ENCODE measurements around the gene AWAT2. TPM values are rescaled to one million over a fixed set of nuclear protein-coding genes. Genes with fewer than 3 reads are reported as not detected.

Gene AWAT2
- polyA plus RNA-seq, 3 donors: not detected

DNA sequence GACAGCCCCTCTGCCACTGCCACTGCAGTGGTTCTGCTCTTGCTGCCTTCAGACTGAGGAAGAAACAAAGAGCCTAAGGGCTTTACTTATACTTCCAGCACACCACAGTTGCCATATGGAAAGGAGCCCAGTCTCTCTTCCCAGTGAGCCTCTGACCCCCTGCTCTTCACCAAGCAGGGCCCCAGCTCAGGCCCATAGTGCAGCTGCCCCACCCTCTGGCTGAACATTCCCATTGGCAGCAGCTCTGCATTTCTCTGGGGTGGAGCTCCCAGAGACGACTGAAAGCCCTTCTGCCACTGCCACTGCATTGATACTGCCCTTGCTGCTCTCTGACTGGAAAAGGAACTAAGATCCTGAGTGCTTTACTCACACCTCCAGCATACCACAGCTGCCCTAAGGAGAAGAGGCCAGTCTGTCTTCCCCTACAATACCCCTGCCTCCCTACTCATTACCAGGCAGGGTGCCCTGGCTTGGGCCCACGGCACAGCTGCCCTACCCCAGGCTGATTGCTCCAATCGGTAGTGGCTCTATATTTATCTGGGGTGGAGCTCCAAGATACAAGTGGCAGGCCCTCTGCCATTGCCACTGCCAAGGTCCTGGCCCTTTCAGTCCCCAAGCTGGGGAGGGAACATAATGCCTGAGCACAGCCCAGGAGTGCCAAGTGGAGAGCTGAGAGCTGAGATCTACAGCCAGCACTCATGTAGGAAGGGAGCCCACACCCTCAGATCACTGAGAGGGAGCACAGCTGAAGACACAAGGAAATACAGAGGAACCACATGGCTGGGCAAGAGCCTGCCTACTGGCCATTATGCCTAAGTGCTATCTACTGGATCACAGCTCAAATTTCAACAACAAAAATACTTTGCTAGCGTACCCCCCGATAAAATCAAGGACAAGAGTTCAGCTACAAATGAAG, 36.0 kb downstream of the AWAT2 start:
- no peaks in the 10 kb centered on the region for H3K27me3 ChIP-seq (ENCODE audit: control insufficient read depth in 2 of 2, insufficient read depth in 2 of 2, low read length in 2 of 2)
- H3K36me3 ChIP-seq (replicated peaks in 1 of 2; ENCODE audit: control insufficient read depth in 1 of 2, insufficient read depth in 2 of 2, low read length in 2 of 2): no peaks in the 10 kb centered on the region
- whole genome bisulfite sequencing (ENCODE audit: insufficient coverage): 77% methylated on average over 3 of the region's 5 CpGs
- no peaks in the 10 kb centered on the region for H3K9me3 ChIP-seq (replicated peaks in 1 of 2; ENCODE audit: control insufficient read depth in 1 of 2, insufficient read depth in 1 of 2, low read length in 2 of 2)
- no peaks in the 10 kb centered on the region for H3K4me1 ChIP-seq (ENCODE audit: control insufficient read depth in 1 of 2, insufficient read depth in 2 of 2, low read length in 2 of 2)
- H3K4me2 ChIP-seq (replicated peaks; ENCODE audit: extremely low read depth, low read length, poor library complexity, severe bottlenecking): no peak overlapping the region
- no peaks in the 10 kb centered on the region for H3K4me1 Mint-ChIP-seq
- no peak overlapping the region for H3K4me3 Mint-ChIP-seq
- H3K4me3 ChIP-seq (replicated peaks in 1 of 3; ENCODE audit: low read depth in 2 of 3, low read length in 3 of 3): no peak overlapping the region
- H4K20me1 ChIP-seq (ENCODE audit: insufficient read depth, low read length): no peaks in the 10 kb centered on the region
- H2AFZ ChIP-seq (ENCODE audit: insufficient read depth, low read depth, low read length, poor library complexity, severe bottlenecking): no peak overlapping the region
- peaks cover 2 to 11% (median 4%) of the 10 kb centered on the region in 3 donors for H3K27me3 Mint-ChIP-seq (ENCODE audit: low read depth in 3 of 3)
- no peak overlapping the region for H3K27ac Mint-ChIP-seq
- H3K9ac ChIP-seq (ENCODE audit: insufficient read depth, low read length, poor library complexity, severe bottlenecking): no peak overlapping the region
- no peaks in the 10 kb centered on the region for H3K36me3 Mint-ChIP-seq
- H3K79me2 ChIP-seq (ENCODE audit: insufficient read depth, low read length): no peaks in the 10 kb centered on the region
- H3K9me3 Mint-ChIP-seq: peaks cover 0 to 5% (median 1%) of the 10 kb centered on the region in 7 donors
- TF ChIP-seq CTCF (IDR thresholded peaks at IDR 0.05): no peak
- intact Hi-C loops (cut with micrococcal nuclease): no loop called here
- DNase-seq: no peak
- H3K27ac ChIP-seq (ENCODE audit: low read depth in 1 of 2, low read length in 2 of 2): no peak overlapping the region

DNA sequence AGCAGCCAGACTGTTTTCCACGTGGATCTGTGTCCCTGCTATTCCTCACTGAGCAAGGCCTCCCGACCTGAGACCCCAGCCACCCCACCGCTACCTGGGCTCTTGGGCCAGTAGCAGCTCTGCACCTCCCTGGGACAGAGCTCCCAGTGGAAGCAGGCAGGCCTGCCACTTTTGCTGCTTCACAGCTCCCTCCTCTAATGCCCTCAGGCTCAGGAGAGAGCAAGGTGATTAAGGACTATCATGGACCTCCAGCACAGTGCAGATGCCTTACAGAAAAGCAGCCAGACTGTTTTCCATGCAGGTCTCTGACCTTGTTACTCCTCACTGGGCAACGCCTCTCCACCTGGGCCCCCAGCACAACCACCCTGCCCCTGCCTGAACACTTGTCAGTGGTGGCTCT, 37.0 kb downstream of the AWAT2 start:
- H2AFZ ChIP-seq (ENCODE audit: insufficient read depth, low read depth, low read length, poor library complexity, severe bottlenecking): no peak overlapping the region
- no peak overlapping the region for H3K9ac ChIP-seq (ENCODE audit: insufficient read depth, low read length, poor library complexity, severe bottlenecking)
- no peak for DNase-seq
- no peaks in the 10 kb centered on the region for H3K9me3 ChIP-seq (replicated peaks in 1 of 2; ENCODE audit: control insufficient read depth in 1 of 2, insufficient read depth in 1 of 2, low read length in 2 of 2)
- H3K36me3 ChIP-seq (replicated peaks in 1 of 2; ENCODE audit: control insufficient read depth in 1 of 2, insufficient read depth in 2 of 2, low read length in 2 of 2): no peaks in the 10 kb centered on the region
- H3K27ac ChIP-seq (ENCODE audit: low read depth in 1 of 2, low read length in 2 of 2): no peak overlapping the region
- no peaks in the 10 kb centered on the region for H3K79me2 ChIP-seq (ENCODE audit: insufficient read depth, low read length)
- no peak overlapping the region for H3K4me2 ChIP-seq (replicated peaks; ENCODE audit: extremely low read depth, low read length, poor library complexity, severe bottlenecking)
- H3K4me1 ChIP-seq (ENCODE audit: control insufficient read depth in 1 of 2, insufficient read depth in 2 of 2, low read length in 2 of 2): no peaks in the 10 kb centered on the region
- no peak for TF ChIP-seq CTCF (IDR thresholded peaks at IDR 0.05)
- Mint-ChIP-seq H3K4me1 (no peaks in the 10 kb centered on the region), H3K36me3 (no peaks in the 10 kb centered on the region), H3K27ac (no peak overlapping the region), H3K27me3 (ENCODE audit: low read depth in 3 of 3) (peaks cover 2 to 11% (median 4%) of the 10 kb centered on the region in 3 donors), H3K4me3 (no peak overlapping the region), H3K9me3 (peaks cover 0 to 2% (median 1%) of the 10 kb centered on the region in 7 donors)
- no peak overlapping the region for H3K4me3 ChIP-seq (replicated peaks in 1 of 3; ENCODE audit: low read depth in 2 of 3, low read length in 3 of 3)
- 67% methylated on average over 1 of the region's 4 CpGs for WGBS (ENCODE audit: insufficient coverage)
- no peaks in the 10 kb centered on the region for H4K20me1 ChIP-seq (ENCODE audit: insufficient read depth, low read length)
- H3K27me3 ChIP-seq (ENCODE audit: control insufficient read depth in 2 of 2, insufficient read depth in 2 of 2, low read length in 2 of 2): no peaks in the 10 kb centered on the region
- intact Hi-C loops (cut with micrococcal nuclease): no loop called here
